Measurements from ENCODE around the gene TBC1D22A. TPM values are rescaled to one million over a fixed set of nuclear protein-coding genes. Genes with fewer than 3 reads are reported as not detected.
A peak's percentile ranks its signal among the peaks of the same experiment; 100 is the strongest.

The TBC1D22A gene
- total RNA-seq, 4 donors from 2014 or later = 42.6 to 70.4 (median 55.1) TPM

- peak in 1 of 3 donors; percentile 50 for DNase-seq
- Histone ChIP-seq H3K36me3 (no peaks in the 10 kb centered on the region), H3K4me3 (peak overlapping the region in 1 of 4 donors; percentile 29), H3K4me1 (peaks cover 4 to 49% (median 43%) of the 10 kb centered on the region in 4 donors), H3K27ac (peak overlapping the region; percentile 16 to 82 (median 55)), H3K27me3 (no peaks in the 10 kb centered on the region), H3K9me3 (no peaks in the 10 kb centered on the region)
- TF ChIP-seq CTCF (IDR thresholded peaks at IDR 0.05) (no peak), POLR2A (IDR thresholded peaks at IDR 0.05) (no peak)
Observed at GRCh38 chr22:46775850-46776826, 13.7 kb downstream of the TBC1D22A start.

GRCh38 chr22:46776876-46777608 is 14.6 kb downstream of the TBC1D22A start:
- H3K27ac ChIP-seq = peak overlapping the region in 2 of 4 donors; percentile 16 to 82
- peaks cover 4 to 46% (median 40%) of the 10 kb centered on the region in 4 donors for H3K4me1 ChIP-seq
- DNase-seq = no peak
- H3K4me3 ChIP-seq = no peak overlapping the region
- H3K9me3 ChIP-seq = no peaks in the 10 kb centered on the region
- H3K36me3 ChIP-seq = no peaks in the 10 kb centered on the region
- H3K27me3 ChIP-seq = no peaks in the 10 kb centered on the region
- TF ChIP-seq POLR2A (IDR thresholded peaks at IDR 0.05) (no peak), CTCF (IDR thresholded peaks at IDR 0.05) (no peak)

- Histone ChIP-seq H3K36me3 (no peaks in the 10 kb centered on the region), H3K4me3 (no peak overlapping the region), H3K9me3 (no peaks in the 10 kb centered on the region), H3K27ac (peak overlapping the region in 1 of 4 donors; percentile 82), H3K27me3 (no peaks in the 10 kb centered on the region), H3K4me1 (peaks cover 4 to 46% (median 40%) of the 10 kb centered on the region in 4 donors)
- peak; percentile 50 to 83 (median 74) for DNase-seq
- no peak for TF ChIP-seq CTCF (IDR thresholded peaks at IDR 0.05)
- no peak for TF ChIP-seq POLR2A (IDR thresholded peaks at IDR 0.05)
Observed at GRCh38 chr22:46777609-46777970, 15.1 kb downstream of the TBC1D22A start.

- DNase-seq = no peak
- H3K4me3 ChIP-seq = no peak overlapping the region
- H3K9me3 ChIP-seq = no peaks in the 10 kb centered on the region
- no peaks in the 10 kb centered on the region for H3K27me3 ChIP-seq
- TF ChIP-seq POLR2A (IDR thresholded peaks at IDR 0.05) (no peak), CTCF (IDR thresholded peaks at IDR 0.05) (no peak)
- H3K36me3 ChIP-seq = no peaks in the 10 kb centered on the region
- H3K4me1 ChIP-seq = peaks cover 4 to 37% (median 32%) of the 10 kb centered on the region in 4 donors
- no peak overlapping the region for H3K27ac ChIP-seq
Observed at GRCh38 chr22:46779023-46779422, 16.6 kb downstream of the TBC1D22A start.

GRCh38 chr22:46779651-46780050 is 17.2 kb downstream of the TBC1D22A start:
- DNase-seq = no peak
- Histone ChIP-seq H3K4me3 (no peak overlapping the region), H3K9me3 (no peaks in the 10 kb centered on the region), H3K27ac (no peak overlapping the region), H3K27me3 (no peaks in the 10 kb centered on the region), H3K4me1 (peaks cover 4 to 32% (median 25%) of the 10 kb centered on the region in 4 donors), H3K36me3 (no peaks in the 10 kb centered on the region)
- no peak for TF ChIP-seq POLR2A (IDR thresholded peaks at IDR 0.05)
- no peak for TF ChIP-seq CTCF (IDR thresholded peaks at IDR 0.05)

Data from Peyer's patch (tissue), 4 donors.